Hematopoietic multipotent progenitor cell treated with erythropoietin and hydrocortisone succinate and interleukin-3 and kit ligand, for 17 days (in vitro differentiated cells): ENCODE measurements around the gene DNAH3.
"Not testable (repeated sequence)": the region's sequence is repeated elsewhere in the genome, so short reads cannot be mapped to it uniquely, and the experiment has no call there.

Source experiments
- DNase-seq: peaks from one replicate; pipeline ENCODE4 v3.0.0-alpha.2; 2015; ENCODE audit warnings: low spot score

DNAH3 gene

GRCh38 chr16:21128991-21129390 is 21.7 kb downstream of the DNAH3 start:
- DNase-seq, result no peak

GRCh38 chr16:21126518-21126917 is 24.1 kb downstream of the DNAH3 start:
- no peak for DNase-seq

DNA sequence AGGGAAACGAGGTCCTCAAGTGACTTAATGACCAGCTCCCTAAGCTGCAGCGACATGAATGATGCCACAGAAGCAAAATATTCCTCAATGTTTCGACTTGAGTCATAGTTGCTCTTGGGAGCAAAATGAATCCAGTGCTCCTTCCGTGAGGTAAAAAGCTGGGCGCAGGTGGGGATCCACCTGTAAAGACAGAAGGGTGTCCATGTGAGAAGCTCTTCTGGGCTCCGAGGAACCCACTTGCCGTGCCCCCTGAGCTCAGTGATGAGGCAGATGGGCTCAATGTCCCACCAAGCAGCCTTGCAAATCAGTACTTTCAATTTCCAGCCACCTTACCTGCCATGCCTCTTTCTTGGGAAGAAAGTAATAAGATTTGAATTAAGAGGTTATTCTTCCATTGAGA is 25.5 kb downstream of the DNAH3 start:
- DNase-seq, result no peak

DNA sequence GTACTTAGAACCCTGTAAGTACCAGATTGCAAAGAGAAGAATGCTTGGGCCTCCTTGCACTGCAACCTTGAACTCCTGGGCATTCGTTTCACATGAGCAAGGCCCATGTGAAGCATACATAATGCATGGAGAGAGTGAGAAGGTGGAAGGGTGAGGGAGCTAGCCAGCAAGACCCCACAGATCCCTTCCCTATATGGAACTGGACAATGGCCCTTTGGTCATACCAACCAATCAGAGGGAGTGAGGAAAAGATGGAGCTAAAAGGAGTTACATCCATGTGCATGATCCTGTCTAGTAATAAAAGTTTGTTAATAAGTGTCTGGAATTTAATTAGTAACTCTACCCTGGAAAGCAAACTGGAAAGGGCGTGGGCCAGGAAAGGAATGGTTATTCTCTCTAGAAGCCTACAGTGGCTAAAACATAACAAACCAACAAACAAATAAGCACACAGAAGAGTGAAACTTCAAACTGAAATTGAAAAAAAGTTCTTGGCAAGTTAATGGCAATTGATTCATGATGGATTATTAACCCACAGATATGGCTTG is 29.6 kb downstream of the DNAH3 start:
- no peak for DNase-seq

DNA sequence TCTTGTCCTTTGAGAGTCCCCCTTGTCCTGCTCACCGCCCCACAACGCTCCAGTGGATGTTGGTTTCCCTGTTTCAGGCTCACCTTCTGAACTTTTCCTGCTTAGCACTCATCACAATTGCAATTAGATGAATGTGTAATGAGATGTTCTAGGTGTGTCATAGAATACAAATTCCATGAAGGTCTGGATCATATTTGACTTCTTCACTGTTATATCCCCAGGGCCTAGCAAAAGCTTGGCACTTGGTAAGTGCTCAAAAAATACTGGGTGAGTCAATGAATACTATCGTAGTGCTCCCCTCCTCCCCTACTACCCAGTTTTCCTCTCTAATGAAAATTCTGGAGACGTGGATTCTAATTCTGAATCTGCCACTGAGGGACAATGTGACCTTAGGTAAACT is 33.1 kb downstream of the DNAH3 start:
- DNase-seq, result no peak

- DNase-seq, result no peak
Measured at GRCh38 chr16:21116148-21116693, 34.4 kb downstream of the DNAH3 start.

DNA sequence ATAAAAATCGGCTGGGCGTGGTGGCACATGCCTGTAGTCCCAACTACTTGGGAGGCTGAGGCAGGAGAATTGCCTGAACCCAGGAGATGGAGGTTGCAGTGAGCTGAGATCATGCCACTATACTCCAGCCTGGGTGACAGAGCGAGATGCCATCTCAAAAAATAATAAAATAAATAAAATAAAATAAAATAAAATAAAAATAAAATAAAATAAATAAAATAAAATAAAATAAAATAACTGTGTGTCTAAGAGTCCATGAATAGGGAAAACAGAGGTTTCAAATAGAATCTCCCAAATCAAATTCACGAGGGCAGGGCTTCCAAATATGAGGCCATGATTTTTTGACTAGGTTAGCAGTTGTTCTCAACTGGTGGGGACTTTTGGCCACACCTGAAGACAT is 35.1 kb downstream of the DNAH3 start:
- DNase-seq, result not testable (repeated sequence)

- no peak for DNase-seq
Measured at GRCh38 chr16:21103941-21104860, 46.4 kb downstream of the DNAH3 start.

GRCh38 chr16:21101631-21102420 is 48.8 kb downstream of the DNAH3 start:
- DNase-seq, result no peak

DNA sequence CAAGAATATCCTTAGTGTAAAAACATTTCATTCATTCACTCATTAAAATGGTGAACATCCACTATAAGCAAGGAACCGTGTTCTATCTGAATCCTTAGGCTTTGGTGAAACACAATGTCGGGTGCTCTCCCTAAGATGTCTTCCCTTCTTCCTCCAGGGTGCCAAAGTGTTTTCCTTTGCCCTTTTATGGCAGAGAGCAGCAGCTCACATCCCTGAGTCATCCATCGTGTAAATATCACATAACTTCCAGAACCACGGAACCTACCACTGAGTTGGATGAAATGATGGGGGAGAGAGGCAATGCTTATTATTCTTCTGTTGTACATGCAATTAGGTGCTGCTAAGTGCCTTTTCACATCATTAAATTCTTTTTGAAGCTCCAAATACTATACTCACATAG is 50.2 kb downstream of the DNAH3 start:
- DNase-seq, result no peak

DNA sequence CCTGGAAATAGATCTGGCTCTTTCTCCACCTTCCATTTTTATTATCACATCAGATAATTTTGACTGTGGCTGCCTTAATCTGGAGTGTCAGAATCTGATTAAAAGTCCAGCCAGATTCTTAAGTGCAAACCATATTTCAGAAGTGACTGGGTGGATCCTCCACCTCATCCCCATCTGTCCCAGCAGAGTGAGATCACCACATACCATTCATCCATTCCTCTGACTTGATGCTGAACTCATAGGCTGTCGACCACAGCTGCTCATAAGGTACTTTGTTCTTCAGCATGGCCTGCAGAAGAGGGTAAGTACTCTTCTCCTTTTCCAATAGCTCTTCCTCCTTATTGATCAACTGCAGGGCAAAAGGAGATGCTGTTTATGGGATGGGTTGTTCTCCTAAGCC is 53.5 kb downstream of the DNAH3 start:
- no peak for DNase-seq

DNA sequence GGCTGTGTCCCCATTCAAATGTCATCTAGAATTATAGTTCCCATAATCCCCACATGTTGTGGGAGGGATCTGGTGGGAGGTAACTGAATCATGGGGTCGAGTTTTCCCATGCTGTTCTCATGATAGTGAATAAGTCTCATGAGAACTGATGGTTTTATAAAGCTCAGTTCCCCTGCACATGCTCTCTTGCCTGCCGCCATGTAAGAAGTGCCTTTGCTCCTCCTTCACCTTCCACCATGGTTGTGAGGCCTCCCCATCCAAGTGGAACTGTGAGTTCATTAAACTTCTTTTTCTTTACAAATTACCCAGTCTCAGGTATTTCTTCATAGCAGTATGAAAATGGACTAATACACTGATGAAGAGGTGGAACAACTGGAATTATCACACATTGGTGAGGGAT is 55.9 kb downstream of the DNAH3 start:
- not testable (repeated sequence) for DNase-seq

GRCh38 chr16:21092951-21093350 is 57.7 kb downstream of the DNAH3 start:
- DNase-seq, result no peak

DNA sequence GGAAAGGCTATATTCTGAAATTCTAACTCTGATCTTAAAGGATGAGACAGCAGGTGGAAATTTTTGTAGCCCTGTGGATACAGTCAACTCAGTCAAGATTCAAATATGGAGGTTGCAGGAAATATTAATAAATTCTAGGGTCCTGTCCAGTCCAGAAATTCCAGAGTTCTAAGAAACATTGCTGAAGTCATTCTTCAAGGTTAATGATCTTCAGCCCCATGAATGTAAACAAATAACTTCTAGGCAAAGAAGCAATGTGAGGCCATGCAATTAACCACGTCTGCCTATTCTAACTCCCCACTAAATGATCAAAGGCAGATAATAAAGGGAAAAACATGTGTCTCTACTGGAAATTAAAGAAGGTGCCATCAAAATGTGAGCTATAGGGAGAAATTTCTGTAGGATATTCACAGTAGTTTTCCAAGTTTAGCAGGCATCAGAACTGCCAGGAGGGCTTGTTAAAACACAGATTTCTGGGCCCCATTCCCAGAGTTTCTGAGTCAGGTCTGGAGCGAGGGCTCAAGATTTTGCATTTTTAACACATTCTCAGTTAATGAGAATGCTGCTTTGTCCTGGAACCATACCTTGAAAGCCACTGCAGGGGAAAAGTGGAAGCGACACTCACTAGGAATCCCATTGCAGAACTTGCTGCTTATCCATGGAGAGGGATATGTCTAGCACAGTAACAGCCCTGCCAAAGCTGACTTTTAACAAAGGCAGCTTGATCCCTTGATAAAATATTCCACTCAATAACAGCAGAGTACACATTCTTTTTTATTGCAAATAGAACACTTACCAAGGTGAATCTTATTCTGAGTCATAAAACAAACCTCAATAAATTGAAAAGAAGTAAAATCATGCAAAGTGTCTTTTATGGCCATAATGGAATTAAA is 61.8 kb downstream of the DNAH3 start:
- DNase-seq, result no peak

GRCh38 chr16:21088143-21088542 is 62.5 kb downstream of the DNAH3 start:
- DNase-seq, result no peak

DNA sequence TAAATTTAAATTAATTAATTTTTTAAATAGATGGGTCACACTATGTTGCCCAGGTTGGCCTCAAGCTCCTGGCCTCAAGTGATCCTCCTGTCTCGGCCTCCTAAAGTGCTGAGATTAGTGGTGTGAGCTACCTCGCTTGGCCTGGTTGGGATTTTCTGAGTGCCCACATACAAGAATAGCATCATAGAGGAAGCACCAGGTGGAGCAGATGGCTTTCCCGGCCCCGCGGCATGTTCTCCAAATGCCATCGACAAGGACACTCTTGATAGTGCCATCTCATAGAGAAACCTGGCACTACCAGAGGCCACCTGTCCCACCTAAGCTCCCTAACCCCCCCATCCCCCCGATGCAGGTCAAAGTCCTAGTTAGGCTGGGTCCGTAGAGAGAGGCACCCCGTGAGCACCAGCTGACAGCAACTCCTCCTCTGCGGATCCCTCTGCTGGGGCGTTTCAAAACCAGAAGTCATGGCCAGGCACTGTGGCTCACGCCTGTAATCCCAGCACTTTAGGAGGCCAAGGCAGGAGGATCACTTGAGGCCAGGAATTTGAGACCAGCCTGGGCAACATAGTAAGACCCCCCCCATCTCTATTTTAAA is 65.9 kb downstream of the DNAH3 start:
- DNase-seq, result no peak

DNA sequence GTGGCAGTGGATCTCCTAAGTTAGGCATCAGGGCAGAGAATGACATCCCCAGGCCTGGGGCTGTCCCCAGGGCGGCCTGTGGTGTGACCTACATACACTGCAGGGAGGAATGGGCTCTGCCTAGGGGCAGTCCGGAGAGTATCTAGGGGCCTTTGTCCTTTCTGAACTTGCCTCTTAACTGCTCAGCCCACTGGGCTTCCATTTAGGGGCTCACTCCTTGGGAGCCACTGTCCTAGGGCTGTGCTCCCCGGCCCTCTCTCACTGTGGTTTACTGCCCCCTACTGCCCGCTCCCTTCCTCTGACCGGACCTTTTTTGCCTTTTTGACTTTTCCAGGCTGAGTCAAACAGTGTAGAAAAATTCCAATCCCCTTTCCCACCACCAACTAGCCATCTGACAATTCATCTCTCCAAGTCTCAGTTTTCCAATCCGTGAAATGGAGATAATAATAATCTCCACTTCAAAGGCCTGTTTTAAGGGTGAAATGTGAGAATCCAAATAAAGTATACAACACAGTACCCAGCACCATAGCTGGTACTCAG is 66.8 kb downstream of the DNAH3 start:
- DNase-seq, result peak; percentile 40

GRCh38 chr16:21081329-21081728 is 69.3 kb downstream of the DNAH3 start:
- no peak for DNase-seq

- DNase-seq, result no peak
Measured at GRCh38 chr16:21078563-21078962, 72.1 kb downstream of the DNAH3 start.

GRCh38 chr16:21076186-21076883 is 74.3 kb downstream of the DNAH3 start:
- DNase-seq, result no peak
